HK-2 (cell line): ENCODE measurements around the gene BRK1.
"Not testable (repeated sequence)": the region's sequence is repeated elsewhere in the genome, so short reads cannot be mapped to it uniquely, and the experiment has no call there.

Experiments used
- DNase-seq: peaks from one replicate; pipeline ENCODE4 v3.0.0-alpha.2; 2018; ENCODE audit not compliant: unreplicated experiment

BRK1 gene

DNA sequence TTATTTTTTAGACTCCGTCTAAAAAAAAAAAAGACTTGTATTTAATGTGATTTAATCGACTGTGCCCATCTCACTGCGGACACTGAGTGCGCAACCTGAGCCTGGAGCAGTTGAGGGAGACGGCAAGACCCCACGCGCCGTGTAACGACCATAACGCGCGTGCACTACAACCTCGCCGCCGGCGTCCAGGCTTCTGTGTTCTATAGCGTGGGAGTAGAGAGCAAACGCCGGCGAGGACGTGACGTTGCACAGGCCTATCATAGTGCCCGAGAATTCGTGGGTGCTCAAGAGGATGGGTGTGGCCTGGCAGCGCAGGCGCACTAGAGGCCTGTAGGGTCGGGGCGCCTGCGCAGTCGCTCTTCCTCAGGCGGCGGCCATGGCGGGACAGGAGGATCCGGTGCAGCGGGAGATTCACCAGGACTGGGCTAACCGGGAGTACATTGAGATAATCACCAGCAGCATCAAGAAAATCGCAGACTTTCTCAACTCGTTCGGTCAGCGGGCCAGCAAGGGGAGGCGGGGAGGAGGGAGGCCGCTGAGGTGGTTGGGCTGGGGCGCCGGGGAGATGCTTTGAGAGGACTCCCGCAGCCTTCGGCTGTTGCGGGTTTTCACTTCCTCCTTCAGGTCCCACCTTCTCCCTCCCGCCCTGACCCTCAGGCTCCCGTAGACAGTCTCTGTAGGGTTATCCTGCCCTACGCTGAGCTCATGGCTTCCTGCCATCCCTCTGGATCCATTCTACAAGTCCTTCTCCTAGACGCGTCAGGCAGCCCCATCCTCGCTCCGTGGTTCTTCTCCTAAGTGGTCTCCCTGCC lies at the start of gene BRK1:
Gene BRK1 (plus strand): TSS at position 350 of the 812 bp plus-strand sequence. CDS start 27 bp downstream, at position 377.
- peak; percentile 88 for DNase-seq

DNA sequence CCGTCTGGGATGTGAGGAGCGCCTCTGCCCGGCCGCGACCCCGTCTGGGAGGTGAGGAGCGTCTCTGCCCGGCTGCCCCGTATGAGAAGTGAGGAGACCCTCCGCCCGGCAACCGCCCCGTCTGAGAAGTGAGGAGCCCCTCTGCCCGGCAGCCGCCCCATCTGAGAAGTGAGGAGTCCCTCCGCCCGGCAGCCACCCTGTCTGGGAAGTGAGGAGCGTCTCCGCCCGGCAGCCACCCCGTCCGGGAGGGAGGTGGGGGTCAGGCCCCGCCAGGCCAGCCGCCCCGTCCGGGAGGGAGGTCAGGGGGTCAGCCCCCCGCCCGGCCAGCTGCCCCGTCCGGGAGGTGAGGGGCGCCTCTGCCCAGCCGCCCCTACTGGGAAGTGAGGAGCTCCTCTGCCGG lies 45.4 kb upstream of the BRK1 start:
- DNase-seq: not testable (repeated sequence)

DNA sequence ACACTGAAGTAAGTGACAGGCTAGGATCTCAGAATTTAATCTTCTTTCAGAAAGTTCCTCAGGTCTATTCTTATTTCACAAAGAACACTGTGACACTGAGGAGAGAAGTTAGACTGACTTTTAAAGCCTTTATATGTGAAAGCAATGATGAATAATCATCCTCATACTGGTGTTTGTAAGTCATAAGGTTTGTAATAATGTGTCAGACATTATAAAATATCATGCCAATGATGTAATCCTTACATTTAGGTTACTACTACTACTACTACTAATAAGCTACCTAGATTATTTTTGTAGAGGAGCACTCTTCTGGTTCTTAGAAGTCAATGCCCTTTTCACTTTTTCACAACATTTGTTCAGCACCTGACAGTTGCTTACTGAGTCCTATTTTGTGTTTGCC lies 40.8 kb upstream of the BRK1 start:
- no peak for DNase-seq

DNA sequence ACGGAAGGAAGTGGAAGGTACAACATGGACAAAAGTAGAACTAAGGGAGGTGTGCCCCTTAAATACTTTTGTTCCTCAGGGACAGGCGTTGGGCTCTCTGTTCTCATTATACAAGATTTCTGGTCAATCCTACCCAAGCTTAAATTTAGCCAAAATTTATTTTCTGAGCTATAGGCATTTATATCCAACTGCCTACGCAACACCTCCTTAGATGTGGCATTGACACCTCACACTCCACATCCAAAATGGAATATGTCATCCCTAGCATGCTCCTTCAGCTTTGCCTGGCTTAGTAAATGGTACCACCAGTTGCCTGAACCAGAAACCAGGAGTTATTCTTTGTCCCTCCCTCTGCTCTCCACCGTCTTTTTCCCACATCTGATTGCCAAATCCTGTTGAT lies 33.6 kb upstream of the BRK1 start:
- DNase-seq: no peak

DNA sequence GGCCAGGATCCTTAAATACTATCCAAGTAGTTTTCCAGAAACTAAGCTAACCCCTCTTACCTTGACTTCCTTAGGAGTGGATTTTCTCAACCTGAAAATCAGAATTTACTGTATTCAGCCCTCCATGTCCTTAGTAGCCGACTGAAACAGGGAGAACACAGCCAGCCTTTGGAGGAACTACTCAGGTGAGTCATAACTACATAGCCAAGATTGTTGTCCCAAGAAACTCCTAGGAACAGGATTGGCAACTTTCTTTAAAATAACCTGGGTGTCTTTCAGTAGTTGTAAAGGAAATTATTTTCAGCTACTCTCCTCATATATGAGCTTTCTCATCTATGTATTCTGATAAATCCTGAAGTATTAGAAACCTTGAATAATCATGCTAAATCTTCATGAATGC lies 29.7 kb upstream of the BRK1 start:
- DNase-seq: no peak

DNA sequence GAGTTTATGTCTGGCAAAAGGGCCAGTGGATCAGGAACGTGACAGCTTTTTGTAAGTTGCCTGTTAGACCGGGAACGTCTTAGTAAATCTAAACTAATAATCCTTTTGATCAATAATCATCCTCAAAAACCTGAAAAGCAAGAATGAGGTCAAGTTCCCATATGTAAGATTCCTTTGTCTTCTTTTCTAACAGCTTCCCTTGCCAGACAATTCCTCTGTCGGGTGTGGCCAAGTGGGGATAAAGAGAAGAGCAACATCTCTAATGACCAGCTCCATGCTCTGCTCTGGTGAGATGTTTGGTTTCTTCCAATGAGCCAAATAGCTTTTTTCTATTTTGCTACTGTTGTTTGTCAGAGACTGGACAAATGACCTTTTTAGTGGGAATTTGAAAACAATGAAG lies 27.2 kb upstream of the BRK1 start:
- no peak for DNase-seq

DNA sequence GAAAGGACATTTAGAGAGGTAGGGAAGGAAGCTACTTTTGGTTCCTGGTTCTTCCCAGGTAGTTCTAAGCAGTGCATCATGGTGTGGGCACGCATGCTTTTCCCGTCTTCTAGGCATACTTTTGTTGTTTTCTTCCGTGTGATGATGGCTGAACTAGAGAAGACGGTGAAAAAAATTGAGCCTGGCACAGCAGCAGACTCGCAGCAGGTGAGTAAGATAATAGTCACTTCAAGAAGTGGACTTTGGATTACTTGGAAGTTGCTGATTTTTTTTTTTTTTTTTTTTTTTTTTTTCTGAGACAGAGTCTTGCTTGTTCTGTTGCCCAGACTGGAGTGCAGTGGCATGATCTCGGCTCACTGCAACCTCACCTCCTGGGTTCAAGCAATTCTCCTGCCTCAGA lies 25.3 kb upstream of the BRK1 start:
- DNase-seq: no peak

DNA sequence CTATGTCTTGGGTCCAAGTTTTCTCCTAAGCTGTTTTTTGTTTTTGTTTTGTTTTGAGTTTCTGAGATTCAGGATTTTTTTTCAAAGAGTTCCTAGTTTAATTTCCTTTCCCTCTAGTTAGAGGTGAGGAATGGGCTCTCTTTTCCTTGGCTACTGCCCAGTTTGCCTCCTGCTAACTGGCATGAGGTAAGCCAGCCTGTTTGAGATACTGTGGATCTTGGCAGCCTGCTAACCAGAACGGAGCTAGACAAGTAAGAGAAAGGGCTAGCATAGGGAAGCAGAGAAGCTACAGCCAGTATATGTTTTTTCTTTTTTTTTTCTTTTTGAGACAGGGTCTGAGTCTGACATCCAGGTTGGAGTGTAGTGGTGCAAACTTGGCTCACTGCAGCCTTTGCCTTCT lies 24.7 kb upstream of the BRK1 start:
- DNase-seq: not testable (repeated sequence)

DNA sequence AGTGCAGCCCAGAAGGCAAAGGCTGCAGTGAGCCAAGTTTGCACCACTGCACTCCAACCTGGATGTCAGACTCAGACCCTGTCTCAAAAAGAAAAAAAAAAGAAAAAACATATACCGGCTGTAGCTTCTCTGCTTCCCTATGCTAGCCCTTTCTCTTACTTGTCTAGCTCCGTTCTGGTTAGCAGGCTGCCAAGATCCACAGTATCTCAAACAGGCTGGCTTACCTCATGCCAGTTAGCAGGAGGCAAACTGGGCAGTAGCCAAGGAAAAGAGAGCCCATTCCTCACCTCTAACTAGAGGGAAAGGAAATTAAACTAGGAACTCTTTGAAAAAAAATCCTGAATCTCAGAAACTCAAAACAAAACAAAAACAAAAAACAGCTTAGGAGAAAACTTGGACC lies 24.1 kb upstream of the BRK1 start:
- not testable (repeated sequence) for DNase-seq

DNA sequence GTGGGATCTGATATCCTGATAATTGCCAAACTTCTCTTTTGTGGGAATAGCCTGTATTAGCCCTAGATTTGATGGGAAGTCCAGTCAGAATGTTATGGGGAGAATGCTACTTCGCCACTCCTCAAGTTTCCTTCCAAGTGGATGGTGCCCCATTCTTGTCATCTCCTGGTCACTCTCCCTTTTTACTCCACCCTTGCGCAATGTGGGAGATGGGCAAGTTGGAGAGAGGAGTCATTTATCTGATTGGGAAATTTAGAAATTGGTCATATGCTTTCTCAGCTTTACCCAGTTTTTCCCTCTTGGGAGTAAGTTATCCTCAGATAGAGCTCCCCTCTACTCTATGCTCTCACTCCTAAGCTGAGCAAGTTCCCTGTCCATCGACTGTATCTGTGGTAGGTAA lies 21.8 kb upstream of the BRK1 start:
- DNase-seq: no peak

DNA sequence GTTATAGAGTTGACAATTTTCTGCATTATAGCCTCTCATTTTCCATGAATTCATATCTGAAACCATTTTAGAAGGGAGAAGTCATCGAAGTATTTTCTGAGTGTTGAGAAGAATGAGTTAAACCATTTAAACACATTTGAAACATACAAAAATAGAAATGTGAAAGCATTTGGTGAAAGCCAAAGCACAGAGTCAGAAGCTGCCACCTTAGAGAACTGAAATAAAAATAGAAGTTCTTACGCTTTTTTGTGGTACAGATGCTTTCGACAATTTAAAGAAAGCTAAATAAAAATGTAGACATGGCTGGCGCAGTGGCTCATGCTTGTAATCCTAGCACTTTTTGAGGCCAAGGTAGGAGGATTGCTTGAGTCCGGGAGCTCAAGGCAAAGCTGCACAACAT lies 16.4 kb upstream of the BRK1 start:
- DNase-seq: no peak

DNA sequence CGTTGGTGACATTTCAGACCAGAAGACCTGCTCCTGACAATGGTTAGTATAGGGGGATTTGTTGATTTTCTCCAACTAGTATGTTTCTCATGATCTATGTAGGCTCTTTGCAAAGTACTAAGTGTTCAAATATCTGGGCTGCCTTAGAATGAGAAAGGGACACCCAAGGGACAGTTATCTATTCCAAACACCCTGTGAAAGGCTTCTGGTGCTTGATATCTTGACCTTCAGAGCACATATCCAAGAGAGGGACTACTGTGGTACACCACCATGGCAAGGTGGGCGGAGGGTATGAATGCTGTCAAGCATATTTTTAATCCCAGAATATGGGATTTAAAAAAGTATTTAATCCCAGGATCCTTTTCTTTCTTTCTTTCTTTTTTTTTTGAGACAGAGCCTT lies 8.6 kb upstream of the BRK1 start:
- DNase-seq: no peak

DNA sequence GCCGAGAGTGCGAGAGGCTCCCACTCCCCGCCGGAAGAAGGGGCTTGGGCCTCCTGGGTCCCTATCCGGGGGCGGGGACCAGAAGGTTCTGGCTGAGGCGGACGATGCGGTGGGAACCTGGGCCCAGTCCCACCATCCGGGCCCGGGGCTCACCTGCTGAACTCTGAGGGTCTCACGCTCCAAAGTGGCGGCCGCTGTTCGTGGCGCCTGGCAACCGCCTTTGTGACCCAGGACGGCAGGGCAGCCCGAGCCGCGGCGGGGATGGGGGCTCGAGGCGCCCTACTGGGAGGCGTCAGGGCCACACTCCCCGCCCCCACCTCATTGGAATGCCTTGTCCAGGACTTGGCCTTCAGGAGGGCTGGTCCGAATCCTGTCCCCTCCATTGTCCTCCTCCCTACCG lies 7.4 kb upstream of the BRK1 start, which contains the start of gene FANCD2OS:
Gene FANCD2OS (minus strand): TSS at position 165 of the 400 bp plus-strand sequence. CDS start 3,481 bp downstream, outside the sequence.
- no peak for DNase-seq

DNA sequence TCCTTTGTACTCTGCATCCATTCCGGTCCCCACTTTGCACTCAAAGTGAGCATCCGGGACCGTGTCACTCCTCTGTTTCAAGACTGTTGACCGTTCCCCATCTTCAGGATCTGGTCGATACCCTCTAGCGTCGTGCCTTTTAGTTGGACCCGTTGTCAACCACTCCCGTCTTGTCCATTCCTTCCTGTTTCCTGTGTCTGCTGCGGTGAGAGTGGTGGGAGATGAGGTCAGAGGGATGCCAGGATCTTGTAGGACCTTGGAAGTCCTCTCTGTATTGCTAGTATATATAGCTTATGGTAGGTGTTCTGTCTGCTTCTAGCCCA lies 624 bp downstream of the BRK1 start:
- peak; percentile 27 for DNase-seq

DNA sequence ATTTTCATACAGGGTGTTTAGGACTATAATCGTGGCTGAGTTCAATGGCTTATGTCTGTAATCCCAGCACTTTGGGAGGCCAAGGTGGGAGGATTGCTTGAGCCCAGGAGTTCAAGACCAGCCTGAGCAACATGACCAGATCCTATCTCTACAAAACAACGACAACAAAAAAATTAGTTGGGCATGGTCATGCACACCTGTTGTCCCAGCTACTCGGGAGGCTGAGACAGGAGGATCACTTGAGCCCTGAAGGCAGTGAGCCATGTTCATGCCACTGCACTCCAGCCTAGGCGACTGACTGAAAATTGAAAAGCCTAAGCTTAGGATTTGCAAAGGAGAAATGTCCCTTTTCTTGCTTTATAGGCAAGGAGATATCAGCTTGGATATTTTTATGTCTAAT lies 1.5 kb downstream of the BRK1 start:
- no peak for DNase-seq

DNA sequence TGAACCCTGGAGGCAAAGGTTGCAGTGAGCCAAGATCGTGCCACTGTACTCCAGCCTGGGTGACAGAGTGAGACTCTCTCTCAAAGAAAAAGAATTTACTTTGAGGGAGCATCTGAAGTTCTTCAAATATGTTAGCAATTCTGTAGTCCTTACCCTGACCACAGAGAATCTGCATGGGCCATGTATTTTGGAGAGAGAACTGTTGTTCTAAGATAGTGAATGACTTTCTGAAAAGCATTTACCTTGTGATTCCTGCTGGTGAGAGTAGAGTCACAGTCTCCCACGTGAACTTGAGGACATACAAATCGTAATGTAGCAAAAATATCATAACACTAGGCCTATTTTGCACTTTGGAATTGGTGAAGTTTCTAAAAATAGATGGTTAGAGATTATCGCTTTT lies 3.9 kb downstream of the BRK1 start:
- DNase-seq: no peak

DNA sequence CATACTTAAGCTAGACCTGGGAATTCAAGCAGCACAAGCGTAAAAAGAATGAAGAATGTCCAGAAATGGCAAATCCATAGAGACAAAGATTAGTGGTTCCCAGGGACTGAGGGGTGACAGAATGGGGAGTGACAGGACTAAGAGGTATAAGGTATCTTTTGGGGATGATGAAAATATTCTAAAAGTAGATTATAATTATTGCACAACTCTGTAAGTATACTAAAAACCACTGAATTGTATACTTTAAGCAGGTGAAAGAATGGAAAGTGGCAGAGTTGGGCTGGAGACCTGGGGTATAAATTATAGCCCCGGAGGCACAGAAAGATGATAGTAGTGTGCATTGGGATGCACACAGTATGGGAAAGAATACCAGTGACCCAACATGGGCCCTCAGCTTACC lies 5.6 kb downstream of the BRK1 start:
- DNase-seq: no peak

DNA sequence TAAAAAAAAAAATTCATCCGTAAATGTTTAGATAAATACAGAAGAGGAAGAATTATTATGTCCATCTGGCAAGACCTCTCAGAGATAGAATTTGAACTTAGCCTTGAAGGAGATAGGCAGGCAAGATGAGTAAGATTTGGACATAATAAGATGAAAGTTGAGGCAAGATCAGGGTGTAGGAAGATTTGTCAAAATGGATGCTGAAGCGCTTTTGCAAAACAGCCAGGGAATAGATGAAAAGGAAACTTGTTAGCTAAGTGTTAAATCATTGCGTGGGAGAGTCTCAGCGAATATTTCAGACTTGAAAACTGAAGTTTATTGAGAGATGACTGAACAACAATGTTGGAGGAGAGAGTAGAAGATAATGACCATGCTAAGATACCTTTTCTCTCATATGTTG lies 7.2 kb downstream of the BRK1 start:
- DNase-seq: no peak

DNA sequence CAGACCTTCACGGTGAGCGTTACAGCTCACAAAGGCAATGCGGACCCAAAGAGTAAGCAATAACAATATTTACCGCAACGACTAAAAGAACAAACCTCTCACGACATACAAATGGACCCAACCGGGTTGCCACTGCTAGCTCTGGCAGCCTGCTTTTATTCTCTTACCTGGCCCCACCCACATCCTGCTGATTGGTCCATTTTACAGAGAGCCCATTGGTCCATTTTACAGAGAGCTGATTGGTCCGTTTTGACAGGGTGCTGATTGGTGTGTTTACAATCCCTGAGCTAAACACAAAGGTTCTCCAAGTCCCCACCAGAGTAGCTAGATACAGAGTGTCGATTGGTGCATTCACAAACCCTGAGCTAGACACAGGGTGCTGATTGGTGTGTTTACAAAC lies 20.4 kb downstream of the BRK1 start:
- not testable (repeated sequence) for DNase-seq

DNA sequence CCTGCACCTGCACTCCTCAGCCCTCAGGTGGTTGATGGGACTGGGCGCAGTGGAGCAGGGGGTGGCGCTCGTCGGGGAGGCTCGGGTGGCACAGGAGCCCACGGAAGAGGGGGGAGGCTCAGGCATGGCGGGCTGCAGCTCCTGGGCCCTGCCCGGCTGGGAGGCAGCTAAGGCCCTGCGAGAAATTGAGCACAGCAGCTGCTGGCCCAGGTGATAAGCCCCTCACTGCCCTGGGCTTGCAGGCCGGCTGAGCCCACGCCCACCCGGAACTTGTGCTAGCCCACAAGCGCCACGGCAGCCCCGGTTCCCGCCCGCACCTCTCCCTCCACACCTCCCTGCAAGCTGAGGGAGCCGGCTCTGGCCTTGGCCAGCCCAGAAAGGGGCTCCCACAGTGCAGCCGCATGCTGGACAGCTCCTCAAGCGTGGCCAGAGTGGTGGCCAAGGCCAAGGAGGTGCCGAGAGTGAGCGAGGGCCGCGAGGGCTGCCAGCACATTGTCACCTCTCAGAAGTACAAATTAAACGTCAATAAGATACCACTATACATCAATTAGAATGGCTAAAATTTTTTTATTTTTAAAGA lies 21.0 kb downstream of the BRK1 start:
- DNase-seq: no peak

DNA sequence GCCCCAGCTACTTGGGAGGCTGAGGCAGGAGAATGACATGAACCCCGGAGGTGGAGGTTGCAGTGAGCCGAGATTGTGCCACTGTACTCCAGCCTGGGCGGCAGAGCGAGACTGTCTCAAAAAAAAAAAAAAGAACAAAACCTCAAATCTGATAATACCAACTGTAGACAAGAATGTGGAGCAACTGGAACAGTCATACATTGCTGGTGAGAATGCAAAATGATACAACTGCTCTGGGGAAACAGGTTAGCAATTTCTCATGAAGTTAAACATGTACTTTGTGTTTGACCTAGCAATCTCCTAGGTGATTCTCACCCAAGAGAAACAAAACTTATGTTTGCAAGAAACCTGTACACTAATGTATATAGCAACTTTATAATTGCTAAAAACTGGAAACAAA lies 21.7 kb downstream of the BRK1 start:
- no peak for DNase-seq

DNA sequence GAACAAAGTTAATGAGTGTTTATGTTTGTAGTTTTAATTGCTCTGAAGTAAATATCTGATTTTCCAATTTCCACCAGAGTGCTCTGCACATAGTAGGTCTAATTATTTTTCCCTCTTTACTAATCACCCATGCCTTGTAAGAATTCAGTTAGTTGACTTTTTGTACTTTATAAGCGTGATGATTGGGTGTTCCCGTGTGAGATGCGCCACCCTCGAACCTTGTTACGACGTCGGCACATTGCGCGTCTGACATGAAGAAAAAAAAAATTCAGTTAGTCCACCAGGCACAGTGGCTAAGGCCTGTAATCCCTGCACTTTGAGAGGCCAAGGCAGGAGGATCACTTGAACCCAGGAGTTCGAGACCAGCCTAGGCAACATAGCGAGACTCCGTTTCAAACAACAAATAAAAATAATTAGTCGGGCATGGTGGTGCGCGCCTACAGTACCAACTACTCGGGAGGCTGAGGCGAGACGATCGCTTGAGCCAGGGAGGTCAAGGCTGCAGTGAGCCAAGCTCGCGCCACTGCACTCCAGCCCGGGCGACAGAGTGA lies 25.6 kb downstream of the BRK1 start:
- DNase-seq: no peak
